Hematopoietic multipotent progenitor cell treated with erythropoietin and hydrocortisone succinate and interleukin-3 and kit ligand, for 4 days (in vitro differentiated cells): ENCODE measurements around the gene HRH3.

ENCODE experiments used
- DNase-seq: peaks from one replicate; pipeline ENCODE4 v3.0.0-alpha.2; 2015

The HRH3 gene

GRCh38 chr20:62219992-62220665, at the start of gene HRH3:
HRH3 (minus strand) TSS chr20:62220278; CDS start chr20:62219970, 308 bp downstream.
- peak; percentile 72 for DNase-seq

GRCh38 chr20:62269871-62270270, 49.8 kb upstream of the HRH3 start:
- DNase-seq = no peak

GRCh38 chr20:62269378-62269777, 49.3 kb upstream of the HRH3 start:
- no peak for DNase-seq

GRCh38 chr20:62268228-62268900, 48.3 kb upstream of the HRH3 start:
- no peak for DNase-seq

- no peak for DNase-seq
Measured at GRCh38 chr20:62267543-62267942, 47.5 kb upstream of the HRH3 start.

- no peak for DNase-seq
Measured at GRCh38 chr20:62266851-62267250, 46.8 kb upstream of the HRH3 start.

- DNase-seq = no peak
Measured at GRCh38 chr20:62266340-62266739, 46.3 kb upstream of the HRH3 start.

GRCh38 chr20:62265365-62265764, 45.3 kb upstream of the HRH3 start:
- no peak for DNase-seq

- no peak for DNase-seq
Measured at GRCh38 chr20:62263396-62263795, 43.3 kb upstream of the HRH3 start.

- DNase-seq = no peak
Measured at GRCh38 chr20:62262064-62262463, 42.0 kb upstream of the HRH3 start.

GRCh38 chr20:62259294-62259565, 39.2 kb upstream of the HRH3 start:
- DNase-seq = no peak

- DNase-seq = no peak
Measured at GRCh38 chr20:62258499-62259293, 38.6 kb upstream of the HRH3 start.

- DNase-seq = no peak
Measured at GRCh38 chr20:62255976-62256375, 35.9 kb upstream of the HRH3 start.

- DNase-seq = no peak
Measured at GRCh38 chr20:62254021-62254724, 34.1 kb upstream of the HRH3 start.

GRCh38 chr20:62253398-62253797, 33.3 kb upstream of the HRH3 start:
- no peak for DNase-seq

- peak; percentile 62 for DNase-seq
Measured at GRCh38 chr20:62252342-62252966, 32.4 kb upstream of the HRH3 start.

- no peak for DNase-seq
Measured at GRCh38 chr20:62248890-62249560, 28.9 kb upstream of the HRH3 start.

- no peak for DNase-seq
Measured at GRCh38 chr20:62246872-62247652, 27.0 kb upstream of the HRH3 start.

- no peak for DNase-seq
Measured at GRCh38 chr20:62246431-62246830, 26.4 kb upstream of the HRH3 start.

- DNase-seq = no peak
Measured at GRCh38 chr20:62245911-62246280, 25.8 kb upstream of the HRH3 start.

- peak; percentile 44 for DNase-seq
Measured at GRCh38 chr20:62244644-62245108, 24.6 kb upstream of the HRH3 start.
